Endothelial cell of umbilical vein (primary cell): Measurements from ENCODE around the gene FOSL2. TPM values are rescaled to one million over a fixed set of nuclear protein-coding genes. Genes with fewer than 3 reads are reported as not detected.

Source experiments
- BruUV-seq: library from RNA; stranded (reverse); fragments of 400-500 nt; replicated peaks from 2 replicates; lab custom pipeline; 2021; lab: Mats Ljungman, UMichigan
- CTCF ChIA-PET: fragments of 300-600, 350-600 bp; sonication (Branson Sonifier 250); formaldehyde crosslinking; loops from one replicate; lab custom pipeline; 2021; ENCODE audit warnings: antibody characterized with exemption, inconsistent platforms; lab: Charles Lee
- POLR2A ChIA-PET: fragments of 300-600, 350-600 bp; sonication (Branson Sonifier 250); formaldehyde crosslinking; loops from one replicate; lab custom pipeline; 2021; ENCODE audit warnings: antibody characterized with exemption, inconsistent platforms; lab: Charles Lee
- DNase-seq: peaks from one replicate; pipeline ENCODE4 v3.0.0-alpha.2; 2011; ENCODE audit warnings: low read depth, low spot score
- FAIRE-seq: peaks from 2 replicates; lab custom pipeline; 2011; peaks lifted over from hg19 to GRCh38; lab: Jason Lieb, UNC
- H2AFZ ChIP-seq: 2 replicates; pipeline ENCODE4 v1.6.0; 2012; ENCODE audit warnings: low read depth, low read length, control low read depth, inconsistent platforms
- H3K27ac ChIP-seq: 2 replicates; pipeline ENCODE4 v1.5.1; 2011; ENCODE audit warnings: low read depth, mild to moderate bottlenecking, control low read depth, low read length, moderate library complexity; ENCODE audit not compliant: insufficient read depth
- H3K27me3 ChIP-seq, 2 experiments: 2 replicates each; pipeline versions ENCODE4 v1.6.0 to v1.6.1; 2011; ENCODE audit warnings: low read length in 2 of 2, mixed read lengths in 1 of 2; ENCODE audit not compliant: control insufficient read depth in 2 of 2, insufficient read depth in 2 of 2
- H3K36me3 ChIP-seq, 2 experiments: 2 replicates in 1 of 2; 3 replicates in 1 of 2; pipeline ENCODE4 v1.5.1; 2011; ENCODE audit warnings: low read length in 2 of 2, mild to moderate bottlenecking in 1 of 2, moderate library complexity in 1 of 2; ENCODE audit not compliant: control insufficient read depth in 2 of 2, insufficient read depth in 2 of 2; ENCODE audit errors: extremely low read depth in 1 of 2
- H3K4me1 ChIP-seq: 3 replicates; pipeline ENCODE4 v1.5.1; 2011; ENCODE audit warnings: mild to moderate bottlenecking, low read length; ENCODE audit not compliant: control insufficient read depth, insufficient read depth; ENCODE audit errors: extremely low read depth
- H3K4me2 ChIP-seq: 2 replicates; pipeline ENCODE4 v1.6.1; 2011; ENCODE audit warnings: low read length, control low read depth, mixed read lengths; ENCODE audit not compliant: insufficient read depth
- H3K4me3 ChIP-seq, 3 experiments: fragments of 200-600 bp in 1 of 3; sonication (generic), shearing (Covaris generic) in 1 of 3; replicated peaks in 1 of 3; 2 replicates each; pipeline ENCODE4 v1.5.1; 2011 to 2016; ENCODE audit warnings: control low read depth in 3 of 3, low read length in 3 of 3, mild to moderate bottlenecking in 2 of 3, inconsistent platforms in 1 of 3, low read depth in 1 of 3, moderate library complexity in 1 of 3; ENCODE audit not compliant: insufficient read depth in 1 of 3
- H3K79me2 ChIP-seq: 2 replicates; pipeline ENCODE4 v1.6.0; 2012; ENCODE audit warnings: low read length, inconsistent platforms; ENCODE audit not compliant: control insufficient read depth, insufficient read depth
- H3K9ac ChIP-seq: replicated peaks from 2 replicates; pipeline ENCODE3; 2011; ENCODE audit warnings: low read length, control low read depth; ENCODE audit not compliant: insufficient read depth; ENCODE audit errors: extremely low read depth
- H3K9me1 ChIP-seq: replicated peaks from 3 replicates; pipeline ENCODE4 v1.6.0; 2011; ENCODE audit warnings: mild to moderate bottlenecking, low read length; ENCODE audit not compliant: control insufficient read depth, insufficient read depth; ENCODE audit errors: extremely low read depth
- H3K9me3 ChIP-seq: replicated peaks from 2 replicates; pipeline ENCODE4 v1.5.1; 2012; ENCODE audit warnings: low read length, inconsistent platforms; ENCODE audit not compliant: control insufficient read depth, insufficient read depth
- H4K20me1 ChIP-seq: replicated peaks from 2 replicates; pipeline ENCODE3; 2011; ENCODE audit warnings: mild to moderate bottlenecking, low read length; ENCODE audit not compliant: control insufficient read depth, insufficient read depth; ENCODE audit errors: extremely low read depth
- CTCF ChIP-seq, 2 donors: IDR thresholded peaks; 1 replicate in 1 of 2; 2 replicates in 1 of 2; pipeline ENCODE4 v1.5.1; 2011; ENCODE audit warnings: low read length in 2 of 2, mild to moderate bottlenecking in 2 of 2, moderate library complexity in 2 of 2, control low read depth in 1 of 2, inconsistent platforms in 1 of 2, low read depth in 1 of 2; ENCODE audit not compliant: insufficient read depth in 1 of 2; ENCODE audit errors: extremely low read depth in 1 of 2
- EZH2 ChIP-seq: IDR thresholded peaks from 2 replicates; pipeline ENCODE4 v1.6.1; 2012; ENCODE audit warnings: borderline replicate concordance, low read depth, mild to moderate bottlenecking, moderate library complexity, low read length, inconsistent platforms; ENCODE audit not compliant: severe bottlenecking
- FOS ChIP-seq: IDR thresholded peaks from 2 replicates; pipeline ENCODE4 v1.6.1; 2011; ENCODE audit warnings: mild to moderate bottlenecking, low read length, moderate library complexity, borderline replicate concordance; ENCODE audit not compliant: insufficient read depth
- GATA2 ChIP-seq: IDR thresholded peaks from 2 replicates; pipeline ENCODE4 v1.7.0; 2011; ENCODE audit warnings: low read depth, mild to moderate bottlenecking, moderate library complexity, mixed read lengths, low read length; ENCODE audit not compliant: insufficient read length, insufficient read depth
- JUN ChIP-seq: IDR thresholded peaks from 2 replicates; pipeline ENCODE4 v1.6.1; 2011; ENCODE audit warnings: borderline replicate concordance, low read depth; ENCODE audit not compliant: insufficient read length, insufficient read depth
- MYC ChIP-seq: IDR thresholded peaks from one replicate; pipeline ENCODE4 v1.6.1; 2011; ENCODE audit warnings: mild to moderate bottlenecking, low read depth, low read length
- POLR2A ChIP-seq: IDR thresholded peaks from 2 replicates; pipeline ENCODE4 v1.6.1; 2012; ENCODE audit warnings: low read depth, mild to moderate bottlenecking, control low read depth, low read length
- POLR2AphosphoS5 ChIP-seq: IDR thresholded peaks from 2 replicates; pipeline ENCODE4 v1.6.1; 2012; ENCODE audit warnings: low read depth, mild to moderate bottlenecking, control low read depth, low read length, moderate library complexity; ENCODE audit not compliant: insufficient read depth
- dilution Hi-C: fragments of 300-500 bp; cut with MboI; formaldehyde crosslinking; loops from one replicate; pipeline ENCODE4 v1.15.0; 2019; ENCODE audit warnings: low sequenced_read_pairs; ENCODE audit not compliant: extremely low pct_ligation_motif_present
- intact Hi-C: fragments of 100-400 bp; cut with micrococcal nuclease; formaldehyde crosslinking; loops from one replicate; pipeline ENCODE4 v1.10.0; 2022
- polyA plus RNA-seq, 4 experiments: library from polyadenylated mRNA; depleted of rRNA in 3 of 4; stranded (reverse) in 3 of 4; unstranded in 1 of 4; fragments of >200 nt; gene quantifications; 2 replicates each; pipeline versions ENCODE4 v1.2.1 to v1.2.3, GENCODE V29; 2011 to 2012; ENCODE audit warnings: missing spikeins in 1 of 4
- total RNA-seq: library from RNA; stranded (reverse); gene quantifications from 2 replicates; pipeline ENCODE4 v1.2.3, GENCODE V29; 2021
- TF ChIP-seq, protein P1 (sequence below): IDR thresholded peaks from 2 replicates; pipeline ENCODE4 v1.6.1; 2011; ENCODE audit not compliant: insufficient read depth, insufficient read length

The FOSL2 gene
- total and polyA plus RNA-seq, 2 donors (not counting 3 experiments of a cell fraction or from before 2014, with no cell fraction given) = 43.9 to 85.3 TPM

GRCh38 chr2:28435241-28435640, 42.6 kb downstream of the FOSL2 start:
- Histone ChIP-seq H3K4me3 (no peak overlapping the region), H3K79me2 (no peaks in the 10 kb centered on the region), H3K4me1 (no peaks in the 10 kb centered on the region), H4K20me1 (no peaks in the 10 kb centered on the region), H3K9me3 (no peaks in the 10 kb centered on the region), H3K27me3 (no peaks in the 10 kb centered on the region), H3K9me1 (no peaks in the 10 kb centered on the region), H3K9ac (no peak overlapping the region), H2AFZ (no peak overlapping the region), H3K27ac (no peak overlapping the region), H3K36me3 (no peaks in the 10 kb centered on the region), H3K4me2 (no peak overlapping the region)
- no TSS peak for BruUV-seq
- no peak for FAIRE-seq
- DNase-seq = no peak
- no peak for TF ChIP-seq FOS
- no peak for TF ChIP-seq MYC
- TF ChIP-seq, protein P1, sequence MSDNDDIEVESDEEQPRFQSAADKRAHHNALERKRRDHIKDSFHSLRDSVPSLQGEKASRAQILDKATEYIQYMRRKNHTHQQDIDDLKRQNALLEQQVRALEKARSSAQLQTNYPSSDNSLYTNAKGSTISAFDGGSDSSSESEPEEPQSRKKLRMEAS = no peak
- no peak for TF ChIP-seq POLR2AphosphoS5
- TF ChIP-seq JUN = no peak
- TF ChIP-seq POLR2A = no peak
- no peak for TF ChIP-seq EZH2
- TF ChIP-seq CTCF (IDR thresholded peaks at IDR 0.05; ENCODE audit: extremely low read depth in 1 of 2, insufficient read depth in 1 of 2, low read depth in 1 of 2, low read length in 2 of 2) = no peak
- TF ChIP-seq GATA2 = no peak
- dilution Hi-C loops = no loop called here
- intact Hi-C loops = no loop called here
- ChIA-PET POLR2A (no interaction called here), CTCF (interaction anchor here (0.9 to 2.2 kb wide), 6 partner anchors 9 to 752 kb away, joined by 3 to 7 read pairs (median 4); no protein-coding TSS in a partner anchor)
